Liver (tissue), 9 donors: ENCODE data around the gene TFF2. TPM values are rescaled to one million over a fixed set of nuclear protein-coding genes. Genes with fewer than 3 reads are reported as not detected.

ENCODE experiments used
- DNase-seq: peaks from one replicate; pipeline ENCODE4 v3.0.0-alpha.2; 2017; ENCODE audit warnings: low spot score
- H3K27ac ChIP-seq, 2 donors: one replicate each; pipeline ENCODE4 v1.7.0; 2013; ENCODE audit warnings: inconsistent platforms in 2 of 2, low read length in 2 of 2, control low read depth in 1 of 2, low read depth in 1 of 2, mild to moderate bottlenecking in 1 of 2
- H3K27me3 ChIP-seq, 4 donors: one replicate each; pipeline versions ENCODE4 v1.6.1 to v1.7.0; 2013; ENCODE audit warnings: low read length in 3 of 4, inconsistent platforms in 1 of 4, mild to moderate bottlenecking in 1 of 4, moderate library complexity in 1 of 4; ENCODE audit not compliant: control insufficient read depth in 4 of 4, insufficient read depth in 4 of 4
- H3K36me3 ChIP-seq, 4 donors: one replicate each; pipeline versions ENCODE4 v1.6.1 to v1.7.0; 2013; ENCODE audit warnings: low read length in 3 of 4, mild to moderate bottlenecking in 3 of 4, low read depth in 1 of 4, moderate library complexity in 1 of 4; ENCODE audit not compliant: control insufficient read depth in 4 of 4, insufficient read depth in 3 of 4
- H3K4me1 ChIP-seq, 4 donors: one replicate each; pipeline versions ENCODE4 v1.6.1 to v1.7.0; 2013; ENCODE audit warnings: low read length in 3 of 4, mild to moderate bottlenecking in 3 of 4, moderate library complexity in 1 of 4; ENCODE audit not compliant: control insufficient read depth in 4 of 4, insufficient read depth in 4 of 4
- H3K4me3 ChIP-seq, 3 donors: one replicate each; pipeline versions ENCODE4 v1.6.1 to v1.7.0; 2013; ENCODE audit warnings: low read length in 3 of 3, control low read depth in 1 of 3, low read depth in 1 of 3, mild to moderate bottlenecking in 1 of 3
- H3K9ac ChIP-seq, 2 donors: one replicate each; pipeline ENCODE4 v1.7.0; 2013; ENCODE audit warnings: low read length in 2 of 2, mild to moderate bottlenecking in 2 of 2, moderate library complexity in 2 of 2, control low read depth in 1 of 2, low read depth in 1 of 2
- H3K9me3 ChIP-seq, 4 donors: one replicate each; pipeline versions ENCODE4 v1.6.1 to v1.7.0; 2013; ENCODE audit warnings: low read length in 3 of 4; ENCODE audit not compliant: control insufficient read depth in 4 of 4
- FOXA1 ChIP-seq: IDR thresholded peaks from 2 replicates; pipeline ENCODE4 v1.6.1; 2016; ENCODE audit warnings: antibody characterized with exemption
- GABPA ChIP-seq, 2 donors: IDR thresholded peaks in 1 of 2; conservative IDR thresholded peaks in 1 of 2; 2 replicates each; pipeline ENCODE4 v1.6.1; 2016; ENCODE audit warnings: antibody characterized with exemption in 2 of 2, mild to moderate bottlenecking in 1 of 2, moderate library complexity in 1 of 2
- HNF4A ChIP-seq, 2 donors: conservative IDR thresholded peaks; 2 replicates each; pipeline ENCODE4 v1.6.1; 2016; ENCODE audit warnings: antibody characterized with exemption in 2 of 2, mild to moderate bottlenecking in 2 of 2
- HNF4G ChIP-seq: IDR thresholded peaks from 2 replicates; pipeline ENCODE4 v1.6.1; 2016; ENCODE audit warnings: antibody characterized with exemption
- JUND ChIP-seq, 2 donors: IDR thresholded peaks; 2 replicates each; pipeline ENCODE4 v1.6.1; 2016; ENCODE audit warnings: antibody characterized with exemption in 2 of 2
- NR2F2 ChIP-seq: IDR thresholded peaks from 2 replicates; pipeline ENCODE4 v1.6.1; 2016; ENCODE audit warnings: antibody characterized with exemption
- RAD21 ChIP-seq, 2 donors: IDR thresholded peaks; 2 replicates each; pipeline ENCODE4 v1.6.1; 2016; ENCODE audit warnings: antibody characterized with exemption in 2 of 2, mild to moderate bottlenecking in 2 of 2
- RXRA ChIP-seq, 2 donors: IDR thresholded peaks; 2 replicates each; pipeline ENCODE4 v1.6.1; 2017 to 2018; ENCODE audit warnings: antibody characterized with exemption in 2 of 2, mild to moderate bottlenecking in 1 of 2
- SP1 ChIP-seq: IDR thresholded peaks from 2 replicates; pipeline ENCODE4 v1.6.1; 2018; ENCODE audit warnings: antibody characterized with exemption, mild to moderate bottlenecking
- TAF1 ChIP-seq: conservative IDR thresholded peaks from 2 replicates; pipeline ENCODE4 v1.6.1; 2016; ENCODE audit warnings: antibody characterized with exemption, mild to moderate bottlenecking
- YY1 ChIP-seq: IDR thresholded peaks from 2 replicates; pipeline ENCODE4 v1.6.1; 2016; ENCODE audit warnings: antibody characterized with exemption, mild to moderate bottlenecking
- WGBS: extraction: QIAGEN DNeasy Blood & Tissue Kit; methylation state at CpG from one replicate; pipeline ENCODE4 v1.1.7; 2013; 5-methylcytosine and 5-hydroxymethylcytosine counted together
- polyA plus RNA-seq, 2 donors: library from polyadenylated mRNA; stranded (reverse) in 1 of 2; unstranded in 1 of 2; fragments of 200-250 nt in 1 of 2; fragments of >200 nt in 1 of 2; fragmentation: Nextera tagmentation in 1 of 2; extraction: Ambion mirVana in 1 of 2; gene quantifications; one replicate each; pipeline versions ENCODE4 v1.2.1 to v1.2.3, GENCODE V29; 2013 to 2015
- total RNA-seq, 2 donors: library from RNA; depleted of rRNA; stranded (reverse); fragments of >200 nt; gene quantifications; one replicate each; pipeline ENCODE4 v1.2.3, GENCODE V29; 2014
- TF ChIP-seq, protein P1 (sequence below): IDR thresholded peaks from 2 replicates; pipeline ENCODE4 v1.6.1; 2016; ENCODE audit warnings: antibody characterized with exemption
- TF ChIP-seq, protein P2 (sequence below): IDR thresholded peaks from 2 replicates; pipeline ENCODE4 v1.6.1; 2016; ENCODE audit warnings: antibody characterized with exemption
- TF ChIP-seq, protein P3 (sequence below): fragments of 150-350 bp; IDR thresholded peaks from 2 replicates; pipeline ENCODE4 v1.5.1; 2017; ENCODE audit warnings: improper control_type of control experiment, low read depth, low read length; ENCODE audit not compliant: missing input control
- donor health status: healthy.
- donor health status: healthy.
- donor health status: healthy.
- donor health status: healthy.
- donor health status: healthy.

The TFF2 gene
- total and polyA plus RNA-seq, 4 donors = 1.0 TPM; not detected in 3

DNA sequence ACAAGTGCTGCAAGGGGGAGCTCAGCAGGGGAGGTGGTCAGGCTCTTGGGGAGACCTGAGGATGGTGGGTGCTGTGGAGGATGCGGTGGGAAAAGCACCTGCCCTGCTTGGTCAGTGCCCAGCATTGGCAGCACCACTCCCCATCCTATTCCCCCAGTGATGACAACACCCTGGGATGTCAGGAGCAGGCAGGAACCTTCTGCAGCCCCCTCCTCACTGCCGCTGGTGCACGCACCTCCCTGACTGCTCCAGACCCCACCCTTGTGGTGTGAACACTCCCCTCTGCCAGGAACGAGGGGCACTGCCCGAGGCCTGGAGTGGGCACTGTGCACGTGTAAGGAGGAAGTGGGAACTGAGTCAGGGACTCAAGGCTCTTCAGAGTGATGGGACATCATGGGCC, 32.5 kb upstream of the TFF2 start:
- 78% methylated on average over 6 of the region's 6 CpGs for WGBS
- Histone ChIP-seq H3K4me1 (peaks cover 0 to 12% (median 10%) of the 10 kb centered on the region in 4 donors), H3K9me3 (peaks cover 0 to 5% (median 0%) of the 10 kb centered on the region in 4 donors), H3K27ac (no peak overlapping the region), H3K27me3 (no peaks in the 10 kb centered on the region), H3K9ac (no peak overlapping the region), H3K4me3 (no peak overlapping the region), H3K36me3 (no peaks in the 10 kb centered on the region)
- DNase-seq = no peak
- TF ChIP-seq HNF4G (no peak), TAF1 (no peak), FOXA1 (no peak), GABPA (IDR thresholded peaks at IDR 0.05 in 1 of 2, conservative IDR thresholded peaks at IDR 0.05 in 1 of 2) (no peak), JUND (IDR thresholded peaks at IDR 0.05) (no peak), HNF4A (conservative IDR thresholded peaks at IDR 0.05) (no peak), NR2F2 (no peak), RAD21 (IDR thresholded peaks at IDR 0.05) (no peak), YY1 (no peak), RXRA (IDR thresholded peaks at IDR 0.05) (no peak)
- TF ChIP-seq, protein P1, sequence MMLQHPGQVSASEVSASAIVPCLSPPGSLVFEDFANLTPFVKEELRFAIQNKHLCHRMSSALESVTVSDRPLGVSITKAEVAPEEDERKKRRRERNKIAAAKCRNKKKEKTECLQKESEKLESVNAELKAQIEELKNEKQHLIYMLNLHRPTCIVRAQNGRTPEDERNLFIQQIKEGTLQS = no peak

DNA sequence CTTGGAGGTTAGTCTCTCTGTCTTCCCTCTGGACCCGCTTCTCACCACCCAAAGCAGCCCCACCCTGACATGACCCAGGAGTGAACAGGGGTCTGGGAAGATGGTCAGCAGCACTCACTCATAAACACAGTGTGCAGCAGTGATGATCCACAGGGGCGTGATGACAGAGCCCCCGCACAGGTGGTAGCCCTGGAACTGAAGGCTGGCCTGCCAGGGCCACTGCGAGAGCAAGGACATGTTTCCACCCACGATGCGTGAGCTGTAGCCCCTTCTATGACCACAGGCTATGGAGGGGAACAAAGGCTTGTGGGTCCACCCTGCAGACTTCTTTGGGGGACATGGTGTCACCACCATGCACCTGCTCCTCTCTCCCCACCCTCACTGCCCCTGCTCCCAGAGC, 32.1 kb upstream of the TFF2 start:
- DNase-seq = no peak
- TF ChIP-seq, protein P2, sequence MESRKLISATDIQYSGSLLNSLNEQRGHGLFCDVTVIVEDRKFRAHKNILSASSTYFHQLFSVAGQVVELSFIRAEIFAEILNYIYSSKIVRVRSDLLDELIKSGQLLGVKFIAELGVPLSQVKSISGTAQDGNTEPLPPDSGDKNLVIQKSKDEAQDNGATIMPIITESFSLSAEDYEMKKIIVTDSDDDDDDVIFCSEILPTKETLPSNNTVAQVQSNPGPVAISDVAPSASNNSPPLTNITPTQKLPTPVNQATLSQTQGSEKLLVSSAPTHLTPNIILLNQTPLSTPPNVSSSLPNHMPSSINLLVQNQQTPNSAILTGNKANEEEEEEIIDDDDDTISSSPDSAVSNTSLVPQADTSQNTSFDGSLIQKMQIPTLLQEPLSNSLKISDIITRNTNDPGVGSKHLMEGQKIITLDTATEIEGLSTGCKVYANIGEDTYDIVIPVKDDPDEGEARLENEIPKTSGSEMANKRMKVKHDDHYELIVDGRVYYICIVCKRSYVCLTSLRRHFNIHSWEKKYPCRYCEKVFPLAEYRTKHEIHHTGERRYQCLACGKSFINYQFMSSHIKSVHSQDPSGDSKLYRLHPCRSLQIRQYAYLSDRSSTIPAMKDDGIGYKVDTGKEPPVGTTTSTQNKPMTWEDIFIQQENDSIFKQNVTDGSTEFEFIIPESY = no peak
- TF ChIP-seq HNF4A (conservative IDR thresholded peaks at IDR 0.05) (no peak), SP1 (no peak), NR2F2 (no peak)
- TF ChIP-seq, protein P3, sequence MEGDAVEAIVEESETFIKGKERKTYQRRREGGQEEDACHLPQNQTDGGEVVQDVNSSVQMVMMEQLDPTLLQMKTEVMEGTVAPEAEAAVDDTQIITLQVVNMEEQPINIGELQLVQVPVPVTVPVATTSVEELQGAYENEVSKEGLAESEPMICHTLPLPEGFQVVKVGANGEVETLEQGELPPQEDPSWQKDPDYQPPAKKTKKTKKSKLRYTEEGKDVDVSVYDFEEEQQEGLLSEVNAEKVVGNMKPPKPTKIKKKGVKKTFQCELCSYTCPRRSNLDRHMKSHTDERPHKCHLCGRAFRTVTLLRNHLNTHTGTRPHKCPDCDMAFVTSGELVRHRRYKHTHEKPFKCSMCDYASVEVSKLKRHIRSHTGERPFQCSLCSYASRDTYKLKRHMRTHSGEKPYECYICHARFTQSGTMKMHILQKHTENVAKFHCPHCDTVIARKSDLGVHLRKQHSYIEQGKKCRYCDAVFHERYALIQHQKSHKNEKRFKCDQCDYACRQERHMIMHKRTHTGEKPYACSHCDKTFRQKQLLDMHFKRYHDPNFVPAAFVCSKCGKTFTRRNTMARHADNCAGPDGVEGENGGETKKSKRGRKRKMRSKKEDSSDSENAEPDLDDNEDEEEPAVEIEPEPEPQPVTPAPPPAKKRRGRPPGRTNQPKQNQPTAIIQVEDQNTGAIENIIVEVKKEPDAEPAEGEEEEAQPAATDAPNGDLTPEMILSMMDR = no peak
- no peaks in the 10 kb centered on the region for H3K36me3 ChIP-seq
- H3K4me1 ChIP-seq = peaks cover 0 to 12% (median 10%) of the 10 kb centered on the region in 4 donors
- 90% methylated on average over 6 of the region's 6 CpGs for WGBS
- no peak overlapping the region for H3K4me3 ChIP-seq
- H3K27ac ChIP-seq = no peak overlapping the region
- no peaks in the 10 kb centered on the region for H3K27me3 ChIP-seq
- peaks cover 0 to 5% (median 0%) of the 10 kb centered on the region in 4 donors for H3K9me3 ChIP-seq
- no peak overlapping the region for H3K9ac ChIP-seq

DNA sequence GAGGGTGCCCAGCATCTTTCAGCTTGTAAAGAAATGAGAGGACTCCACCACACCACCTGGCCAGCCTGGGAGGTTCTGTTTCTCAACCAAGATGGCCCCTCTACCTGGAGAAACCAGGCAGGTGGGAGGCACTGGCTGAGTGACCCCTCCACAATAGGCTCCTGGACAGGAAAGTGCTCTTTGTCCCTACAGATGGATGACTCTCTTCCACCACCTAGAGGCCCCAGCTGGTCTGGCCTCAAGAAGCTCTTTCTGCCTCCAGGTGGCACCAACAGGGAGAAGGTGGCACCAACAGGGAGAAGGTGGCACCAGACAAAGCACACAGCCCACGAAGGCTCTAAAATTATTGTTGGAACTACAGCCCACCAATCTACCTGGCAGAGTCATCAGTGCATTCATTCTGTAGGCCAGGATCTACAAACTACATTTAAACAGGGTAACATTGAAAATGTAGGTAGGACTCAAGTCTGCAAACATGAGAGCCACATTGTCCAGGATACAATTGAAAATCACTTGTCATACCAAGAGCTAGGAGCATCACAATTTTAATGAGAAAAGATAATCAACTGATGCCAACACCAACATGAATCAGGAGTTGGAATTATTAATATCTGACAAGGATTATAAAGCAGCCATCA, 30.7 kb upstream of the TFF2 start:
- no peak overlapping the region for H3K27ac ChIP-seq
- H3K4me1 ChIP-seq = peaks cover 0 to 12% (median 9%) of the 10 kb centered on the region in 4 donors
- no peak for DNase-seq
- H3K27me3 ChIP-seq = no peaks in the 10 kb centered on the region
- H3K4me3 ChIP-seq = no peak overlapping the region
- 47% methylated on average over 1 of the region's 1 CpG for WGBS
- H3K9me3 ChIP-seq = peaks cover 0 to 5% (median 0%) of the 10 kb centered on the region in 4 donors
- H3K9ac ChIP-seq = no peak overlapping the region
- peak; percentile 77 to 84 for TF ChIP-seq RAD21 (IDR thresholded peaks at IDR 0.05)
- TF ChIP-seq, protein P3 = peak; percentile 81
- TF ChIP-seq, protein P1 = no peak
- no peaks in the 10 kb centered on the region for H3K36me3 ChIP-seq
